Hepatocyte (in vitro differentiated cells): ENCODE measurements around the gene CA5B.

Experiments used
- CTCF ChIP-seq: fragments of 200-600 bp; sonication (generic); IDR thresholded peaks from 2 replicates; pipeline ENCODE4 v1.5.1; 2016; ENCODE audit warnings: antibody characterized with exemption, mild to moderate bottlenecking; ENCODE audit not compliant: poor library complexity
- EZH2 ChIP-seq: fragments of 200-600 bp; sonication (generic); IDR thresholded peaks from 2 replicates; pipeline ENCODE4 v1.6.1; 2016; ENCODE audit warnings: antibody characterized with exemption, mild to moderate bottlenecking, borderline replicate concordance
- EZH2phosphoT487 ChIP-seq: fragments of 200-600 bp; sonication (generic); IDR thresholded peaks from one replicate; pipeline ENCODE4 v1.6.1; 2018; ENCODE audit warnings: antibody characterized with exemption, mild to moderate bottlenecking, low read depth, moderate library complexity; ENCODE audit not compliant: unreplicated experiment, severe bottlenecking

- TF ChIP-seq CTCF (no peak), EZH2phosphoT487 (no peak), EZH2 (no peak)
Observed at GRCh38 chrX:15718283-15718970, 19.6 kb upstream of the CA5B start.
